OCI-LY1 (cell line): ENCODE data around the gene EPAS1.
A peak's percentile ranks its signal among the peaks of the same experiment; 100 is the strongest.

ENCODE experiments used
- H2AFZ ChIP-seq: fragments of 200-600 bp; sonication (generic), shearing (Covaris generic); 2 replicates; pipeline ENCODE4 v1.6.0; 2014; ENCODE audit warnings: antibody characterized with exemption, mild to moderate bottlenecking, low read length
- H3F3A ChIP-seq: fragments of 200-600 bp; sonication (generic), shearing (Covaris generic); 2 replicates; pipeline ENCODE4 v1.6.0; 2014; ENCODE audit warnings: mild to moderate bottlenecking, antibody characterized with exemption, low read length, moderate library complexity; ENCODE audit not compliant: insufficient read depth
- H3K27ac ChIP-seq: fragments of 200-600 bp; sonication (generic); 2 replicates; pipeline ENCODE4 v1.5.1; 2014; ENCODE audit warnings: low read length, mixed run types, mild to moderate bottlenecking, low read depth; ENCODE audit not compliant: poor library complexity, severe bottlenecking
- H3K27me3 ChIP-seq: fragments of 200-600 bp; sonication (generic); 2 replicates; pipeline ENCODE4 v1.6.0; 2014; ENCODE audit warnings: antibody characterized with exemption, mild to moderate bottlenecking, low read length, moderate library complexity; ENCODE audit not compliant: insufficient read depth
- H3K36me3 ChIP-seq: fragments of 200-600 bp; sonication (generic); 2 replicates; pipeline ENCODE4 v1.6.1; 2014; ENCODE audit warnings: mild to moderate bottlenecking, antibody characterized with exemption, low read length, moderate library complexity, mixed read lengths; ENCODE audit not compliant: insufficient read depth
- H3K4me1 ChIP-seq: fragments of 200-600 bp; sonication (generic); 2 replicates; pipeline ENCODE4 v1.5.1; 2014; ENCODE audit warnings: mild to moderate bottlenecking, low read length, moderate library complexity; ENCODE audit not compliant: insufficient read depth, severe bottlenecking
- H3K4me2 ChIP-seq: fragments of 200-600 bp; sonication (generic), shearing (Covaris generic); 2 replicates; pipeline ENCODE4 v1.6.1; 2014; ENCODE audit warnings: low read length
- H3K4me3 ChIP-seq: fragments of 200-600 bp; sonication (generic); 2 replicates; pipeline ENCODE4 v1.5.1; 2014; ENCODE audit warnings: low read length, low read depth, mild to moderate bottlenecking, mixed read lengths; ENCODE audit not compliant: poor library complexity, severe bottlenecking
- H3K79me2 ChIP-seq: fragments of 200-600 bp; shearing (Covaris generic); 2 replicates; pipeline ENCODE4 v1.6.1; 2016; ENCODE audit warnings: mixed run types, low read length, mixed read lengths; ENCODE audit not compliant: insufficient read depth
- H3K9ac ChIP-seq: fragments of 200-600 bp; sonication (generic), shearing (Covaris generic); 2 replicates; pipeline ENCODE4 v1.6.1; 2014; ENCODE audit warnings: mild to moderate bottlenecking, low read length, mixed read lengths
- H3K9me2 ChIP-seq: fragments of 200-600 bp; sonication (generic), shearing (Covaris generic); 2 replicates; pipeline ENCODE4 v1.6.1; 2014; ENCODE audit warnings: low read depth, mild to moderate bottlenecking, low read length, mixed read lengths
- H3K9me3 ChIP-seq: fragments of 200-600 bp; shearing (Covaris generic); 2 replicates; pipeline ENCODE4 v1.6.1; 2014; ENCODE audit warnings: low read length, mixed read lengths
- H4K20me1 ChIP-seq: fragments of 200-600 bp; sonication (generic), shearing (Covaris generic); 2 replicates; pipeline ENCODE4 v1.6.0; 2016; ENCODE audit warnings: mild to moderate bottlenecking, low read length; ENCODE audit not compliant: insufficient read depth
- EZH2 ChIP-seq: fragments of 200-600 bp; sonication (generic), shearing (Covaris generic); IDR thresholded peaks from 2 replicates; pipeline ENCODE4 v1.8.0; 2017; ENCODE audit warnings: borderline replicate concordance, mixed run types, mild to moderate bottlenecking, antibody characterized with exemption, low read length, moderate library complexity, mixed read lengths
- TF ChIP-seq, protein P1 (sequence below): fragments of 200-600 bp; sonication (generic), shearing (Covaris generic); IDR thresholded peaks from 2 replicates; pipeline ENCODE4 v1.5.1; 2017; ENCODE audit warnings: mild to moderate bottlenecking, antibody characterized with exemption, low read length, moderate library complexity, mixed read lengths

Gene EPAS1

DNA sequence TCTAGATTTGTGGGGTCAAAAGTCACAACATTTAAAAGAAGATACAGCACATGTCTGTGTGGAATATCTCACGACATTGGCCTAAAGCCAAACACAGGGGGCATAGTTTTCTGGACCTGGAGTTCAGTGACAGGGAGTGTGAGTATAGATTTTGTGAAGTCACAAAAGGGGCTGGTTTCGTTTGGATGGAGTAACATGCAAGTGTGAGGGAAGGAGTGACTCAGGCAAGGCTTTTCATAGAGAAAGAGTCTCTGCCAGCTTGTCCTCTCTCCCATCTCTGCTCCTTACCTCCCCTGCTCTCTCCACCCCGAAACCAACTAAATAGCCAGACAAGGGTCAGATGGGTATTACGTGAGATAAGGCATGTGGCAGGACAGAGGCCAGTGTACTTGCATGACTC, 3.7 kb upstream of the EPAS1 start:
- Histone ChIP-seq H3K27ac (no peak overlapping the region), H4K20me1 (no peaks in the 10 kb centered on the region), H3K9ac (no peak overlapping the region), H3F3A (no peaks in the 10 kb centered on the region), H3K9me2 (no peaks in the 10 kb centered on the region), H3K4me1 (peaks cover 5% of the 10 kb centered on the region), H3K4me2 (no peak overlapping the region), H3K79me2 (no peaks in the 10 kb centered on the region), H3K27me3 (peaks cover 4% of the 10 kb centered on the region; the same call in 1 of the 2 replicates), H3K36me3 (no peaks in the 10 kb centered on the region), H2AFZ (no peak overlapping the region), H3K4me3 (no peak overlapping the region), H3K9me3 (no peaks in the 10 kb centered on the region)
- TF ChIP-seq EZH2: no peak
- TF ChIP-seq, protein P1, sequence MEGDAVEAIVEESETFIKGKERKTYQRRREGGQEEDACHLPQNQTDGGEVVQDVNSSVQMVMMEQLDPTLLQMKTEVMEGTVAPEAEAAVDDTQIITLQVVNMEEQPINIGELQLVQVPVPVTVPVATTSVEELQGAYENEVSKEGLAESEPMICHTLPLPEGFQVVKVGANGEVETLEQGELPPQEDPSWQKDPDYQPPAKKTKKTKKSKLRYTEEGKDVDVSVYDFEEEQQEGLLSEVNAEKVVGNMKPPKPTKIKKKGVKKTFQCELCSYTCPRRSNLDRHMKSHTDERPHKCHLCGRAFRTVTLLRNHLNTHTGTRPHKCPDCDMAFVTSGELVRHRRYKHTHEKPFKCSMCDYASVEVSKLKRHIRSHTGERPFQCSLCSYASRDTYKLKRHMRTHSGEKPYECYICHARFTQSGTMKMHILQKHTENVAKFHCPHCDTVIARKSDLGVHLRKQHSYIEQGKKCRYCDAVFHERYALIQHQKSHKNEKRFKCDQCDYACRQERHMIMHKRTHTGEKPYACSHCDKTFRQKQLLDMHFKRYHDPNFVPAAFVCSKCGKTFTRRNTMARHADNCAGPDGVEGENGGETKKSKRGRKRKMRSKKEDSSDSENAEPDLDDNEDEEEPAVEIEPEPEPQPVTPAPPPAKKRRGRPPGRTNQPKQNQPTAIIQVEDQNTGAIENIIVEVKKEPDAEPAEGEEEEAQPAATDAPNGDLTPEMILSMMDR: no peak

DNA sequence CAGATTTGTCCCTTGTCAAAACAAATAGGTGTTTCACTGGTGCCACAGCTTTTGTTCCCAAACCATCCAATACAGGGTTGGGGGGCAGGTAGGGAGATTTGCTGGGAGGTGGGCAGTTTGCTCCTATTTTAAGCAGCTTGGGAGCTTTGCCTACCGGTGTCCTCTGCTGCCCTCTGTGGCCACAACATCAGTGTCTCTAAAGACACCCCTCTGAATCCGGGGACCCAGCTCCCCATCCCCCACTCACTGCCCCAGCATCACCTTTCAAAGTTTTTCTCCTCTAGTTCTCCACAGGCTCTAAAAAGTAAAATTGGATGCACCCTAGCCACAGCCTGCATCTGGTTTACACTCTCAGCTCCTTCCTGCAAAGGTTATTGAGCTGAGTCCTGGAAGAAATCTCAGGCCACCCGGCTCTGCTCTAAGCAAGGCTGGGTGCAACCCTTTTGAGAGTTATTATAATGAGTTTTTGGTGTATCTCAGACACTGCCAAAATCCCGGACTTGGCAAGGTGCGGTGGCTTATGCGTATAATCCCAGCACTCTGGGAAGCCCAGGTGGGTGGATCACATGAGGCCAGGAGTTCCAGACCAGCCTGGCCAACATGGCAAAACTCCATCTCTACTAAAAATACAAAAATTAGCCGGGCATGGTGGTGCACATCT, 2.9 kb upstream of the EPAS1 start:
- H3K79me2 ChIP-seq: no peaks in the 10 kb centered on the region
- H4K20me1 ChIP-seq: no peaks in the 10 kb centered on the region
- H3K4me1 ChIP-seq: peaks cover 5% of the 10 kb centered on the region
- no peaks in the 10 kb centered on the region for H3K9me2 ChIP-seq
- H3F3A ChIP-seq: no peaks in the 10 kb centered on the region
- H3K4me3 ChIP-seq: no peak overlapping the region
- no peaks in the 10 kb centered on the region for H3K36me3 ChIP-seq
- H3K9me3 ChIP-seq: no peaks in the 10 kb centered on the region
- peaks cover 4% of the 10 kb centered on the region; the same call in 1 of the 2 replicates for H3K27me3 ChIP-seq
- H2AFZ ChIP-seq: no peak overlapping the region
- no peak overlapping the region for H3K27ac ChIP-seq
- no peak overlapping the region for H3K4me2 ChIP-seq
- TF ChIP-seq, protein P1: 0 out of 2 replicates have a peak, but pooled peaks have one; percentile 6
- TF ChIP-seq EZH2: no peak
- no peak overlapping the region for H3K9ac ChIP-seq

DNA sequence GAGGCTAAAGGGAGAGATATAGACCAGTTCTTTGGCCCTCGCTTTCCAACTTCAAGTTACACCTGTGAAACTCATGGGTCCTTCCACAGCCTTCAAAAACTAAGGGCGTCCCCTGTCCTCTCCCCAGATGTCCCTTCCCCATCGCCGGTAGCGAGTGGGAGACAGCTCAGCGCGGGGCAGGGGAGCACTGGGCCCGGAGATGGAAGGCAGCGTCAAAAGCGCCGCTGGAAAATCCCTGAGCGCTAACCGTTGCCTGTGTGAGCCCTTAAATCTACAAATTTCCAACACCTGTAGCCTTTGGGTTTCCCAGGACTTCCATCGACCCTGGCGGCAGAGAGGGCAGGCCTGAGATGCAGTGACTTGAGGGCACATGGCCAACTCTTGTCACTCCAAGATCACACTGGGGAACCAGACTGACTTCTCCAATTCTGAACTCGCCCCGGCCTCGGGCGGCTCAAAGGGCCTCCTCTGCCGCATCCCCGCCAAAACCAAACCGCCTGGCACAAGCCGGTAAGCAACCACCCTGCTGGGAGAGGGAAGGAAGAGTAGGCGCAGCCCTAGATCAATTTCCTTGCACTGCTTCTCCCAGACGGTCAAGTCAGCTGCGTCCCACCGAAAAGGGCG, 879 bp upstream of the EPAS1 start:
- Histone ChIP-seq H3K27me3 (peaks cover 4% of the 10 kb centered on the region; the same call in 1 of the 2 replicates), H3K27ac (no peak overlapping the region), H3K4me2 (peak overlapping the region; percentile 80), H4K20me1 (no peaks in the 10 kb centered on the region), H3K4me3 (peak overlapping the region; percentile 75), H3F3A (no peaks in the 10 kb centered on the region), H3K79me2 (no peaks in the 10 kb centered on the region), H2AFZ (no peak overlapping the region), H3K9ac (no peak overlapping the region), H3K9me3 (no peaks in the 10 kb centered on the region), H3K9me2 (no peaks in the 10 kb centered on the region), H3K36me3 (no peaks in the 10 kb centered on the region), H3K4me1 (peaks cover 5% of the 10 kb centered on the region)
- no peak for TF ChIP-seq EZH2
- TF ChIP-seq, protein P1: no peak
